SKM-1 (cell line): ENCODE measurements around the gene SLC38A1.
"Not testable (repeated sequence)": the region's sequence is repeated elsewhere in the genome, so short reads cannot be mapped to it uniquely, and the experiment has no call there.

Experiments used
- DNase-seq: peaks from one replicate; lab custom pipeline; 2025; ENCODE audit not compliant: unreplicated experiment; lab: John Stamatoyannopoulos, UW

The SLC38A1 gene

GRCh38 chr12:46209170-46209569 lies 59.7 kb downstream of the SLC38A1 start:
- no peak for DNase-seq

GRCh38 chr12:46208370-46208769 lies 60.5 kb downstream of the SLC38A1 start:
- no peak for DNase-seq

GRCh38 chr12:46207644-46208043 lies 61.2 kb downstream of the SLC38A1 start:
- DNase-seq = no peak

GRCh38 chr12:46206471-46206870 lies 62.4 kb downstream of the SLC38A1 start:
- DNase-seq = no peak

GRCh38 chr12:46205294-46205693 lies 63.5 kb downstream of the SLC38A1 start:
- DNase-seq = no peak

GRCh38 chr12:46201284-46201789 lies 67.5 kb downstream of the SLC38A1 start:
- DNase-seq = no peak

GRCh38 chr12:46200551-46200950 lies 68.3 kb downstream of the SLC38A1 start:
- DNase-seq = no peak

GRCh38 chr12:46198913-46199312 lies 69.9 kb downstream of the SLC38A1 start:
- no peak for DNase-seq

GRCh38 chr12:46197883-46198282 lies 71.0 kb downstream of the SLC38A1 start:
- no peak for DNase-seq

GRCh38 chr12:46190533-46190932 lies 78.3 kb downstream of the SLC38A1 start:
- DNase-seq = not testable (repeated sequence)

- DNase-seq = no peak
Measured at GRCh38 chr12:46188170-46188569, 80.7 kb downstream of the SLC38A1 start.

- DNase-seq = no peak
Measured at GRCh38 chr12:46187023-46187422, 81.8 kb downstream of the SLC38A1 start.

- no peak for DNase-seq
Measured at GRCh38 chr12:46186088-46186487, 82.8 kb downstream of the SLC38A1 start.

- DNase-seq = no peak
Measured at GRCh38 chr12:46185686-46186085, 83.2 kb downstream of the SLC38A1 start.

- DNase-seq = no peak
Measured at GRCh38 chr12:46184798-46185595, 83.8 kb downstream of the SLC38A1 start.

- no peak for DNase-seq
Measured at GRCh38 chr12:46183112-46183511, 85.7 kb downstream of the SLC38A1 start.

- DNase-seq = no peak
Measured at GRCh38 chr12:46181465-46181864, 87.4 kb downstream of the SLC38A1 start.

GRCh38 chr12:46179693-46180452 lies 89.0 kb downstream of the SLC38A1 start:
- no peak for DNase-seq

GRCh38 chr12:46177837-46178608 lies 90.8 kb downstream of the SLC38A1 start:
- no peak for DNase-seq

GRCh38 chr12:46177025-46177424 lies 91.8 kb downstream of the SLC38A1 start:
- peak; percentile 2 for DNase-seq

GRCh38 chr12:46174919-46175318 lies 93.9 kb downstream of the SLC38A1 start:
- DNase-seq = no peak
